Activated CD4-positive, alpha-beta memory T cell treated with anti-CD3 and anti-CD28 coated beads, Interleukin-2, amount 10 ng/mL, durations not matched to agents 7 days and 5 days (primary cell): ENCODE measurements around the gene KCTD17. TPM values are rescaled to one million over a fixed set of nuclear protein-coding genes. Genes with fewer than 3 reads are reported as not detected.
A peak's percentile ranks its signal among the peaks of the same experiment; 100 is the strongest.

ENCODE experiments used
- CTCF ChIA-PET: fragments of 350-600 bp; sonication (Branson Sonifier 250); formaldehyde crosslinking; loops from one replicate; lab custom pipeline; 2021; ENCODE audit warnings: antibody characterized with exemption, inconsistent platforms; lab: Charles Lee
- POLR2A ChIA-PET: fragments of 350-600 bp; sonication (Branson Sonifier 250); formaldehyde crosslinking; loops from one replicate; lab custom pipeline; 2021; ENCODE audit warnings: antibody characterized with exemption; lab: Charles Lee
- DNase-seq: peaks from one replicate; pipeline ENCODE4 v3.0.0-alpha.2; 2020
- H3K27ac Mint-ChIP-seq: one replicate; pipeline ENCODE4 v1.8.0; 2021; ENCODE audit warnings: mild to moderate bottlenecking, mixed read lengths
- H3K27me3 Mint-ChIP-seq: one replicate; pipeline ENCODE4 v1.8.0; 2021; ENCODE audit warnings: mixed read lengths
- H3K36me3 Mint-ChIP-seq: one replicate; pipeline ENCODE4 v1.8.0; 2021; ENCODE audit warnings: low read depth, mixed read lengths
- H3K4me1 Mint-ChIP-seq: one replicate; pipeline ENCODE4 v1.8.0; 2021; ENCODE audit warnings: mixed read lengths
- H3K4me3 Mint-ChIP-seq: one replicate; pipeline ENCODE4 v1.8.0; 2021; ENCODE audit warnings: mild to moderate bottlenecking, mixed read lengths
- H3K9me3 Mint-ChIP-seq: one replicate; pipeline ENCODE4 v1.8.0; 2021; ENCODE audit warnings: mixed read lengths
- total RNA-seq, 2 experiments: library from RNA; stranded (reverse); gene quantifications; one replicate each; pipeline ENCODE4 v1.2.3, GENCODE V29; 2021

KCTD17 gene
- total RNA-seq, 2 experiments from 2014 or later = 34.5 to 36.3 TPM

- peaks cover 31% of the 10 kb centered on the region for H3K4me1 Mint-ChIP-seq
- CTCF ChIA-PET = interaction anchor here (0.7 kb wide), 1 partner anchor 363 kb away, joined by 4 read pairs; no protein-coding TSS in a partner anchor
- H3K27me3 Mint-ChIP-seq = no peaks in the 10 kb centered on the region
- DNase-seq = no peak
- H3K9me3 Mint-ChIP-seq = no peaks in the 10 kb centered on the region
- no peak overlapping the region for H3K4me3 Mint-ChIP-seq
- POLR2A ChIA-PET = no interaction called here
- no peak overlapping the region for H3K27ac Mint-ChIP-seq
- H3K36me3 Mint-ChIP-seq = peaks cover 2% of the 10 kb centered on the region
Measured at GRCh38 chr22:37049224-37049623, 2.3 kb upstream of the KCTD17 start.

DNA sequence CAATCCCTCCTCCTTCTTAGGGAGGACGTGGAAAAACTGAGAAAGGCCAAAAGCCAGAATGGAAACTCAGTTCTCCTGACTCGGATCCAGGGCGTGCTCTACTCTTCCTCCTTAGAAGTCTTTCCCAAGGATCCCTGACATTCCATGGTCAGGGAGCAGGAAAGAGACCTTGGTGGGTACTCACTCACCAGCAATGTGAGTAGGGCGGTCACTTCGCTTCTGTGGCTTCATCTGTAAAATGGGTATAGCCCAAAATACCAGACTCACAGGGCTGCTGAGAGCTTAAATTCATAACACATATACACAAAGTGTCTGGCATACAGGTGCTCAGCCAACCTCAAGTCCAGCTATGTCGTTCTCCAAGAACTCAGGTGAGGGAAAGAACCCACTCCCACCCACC is 629 bp upstream of the KCTD17 start:
- peaks cover 23% of the 10 kb centered on the region for H3K4me1 Mint-ChIP-seq
- peak overlapping the region; percentile 74 for H3K4me3 Mint-ChIP-seq
- H3K27me3 Mint-ChIP-seq = no peaks in the 10 kb centered on the region
- peaks cover 12% of the 10 kb centered on the region for H3K36me3 Mint-ChIP-seq
- no peaks in the 10 kb centered on the region for H3K9me3 Mint-ChIP-seq
- H3K27ac Mint-ChIP-seq = no peak overlapping the region
- POLR2A ChIA-PET = interaction anchor here (0.6 to 1.8 kb wide), 8 partner anchors 10 to 522 kb away, joined by 3 to 8 read pairs (median 4); partner anchors contain the start of genes EIF3D, IFT27, IL2RB and RAC2
- CTCF ChIA-PET = interaction anchor here (0.6 to 2.4 kb wide), 8 partner anchors 8 to 188 kb away, joined by 3 to 9 read pairs (median 3); no protein-coding TSS in a partner anchor
- DNase-seq = no peak

DNA sequence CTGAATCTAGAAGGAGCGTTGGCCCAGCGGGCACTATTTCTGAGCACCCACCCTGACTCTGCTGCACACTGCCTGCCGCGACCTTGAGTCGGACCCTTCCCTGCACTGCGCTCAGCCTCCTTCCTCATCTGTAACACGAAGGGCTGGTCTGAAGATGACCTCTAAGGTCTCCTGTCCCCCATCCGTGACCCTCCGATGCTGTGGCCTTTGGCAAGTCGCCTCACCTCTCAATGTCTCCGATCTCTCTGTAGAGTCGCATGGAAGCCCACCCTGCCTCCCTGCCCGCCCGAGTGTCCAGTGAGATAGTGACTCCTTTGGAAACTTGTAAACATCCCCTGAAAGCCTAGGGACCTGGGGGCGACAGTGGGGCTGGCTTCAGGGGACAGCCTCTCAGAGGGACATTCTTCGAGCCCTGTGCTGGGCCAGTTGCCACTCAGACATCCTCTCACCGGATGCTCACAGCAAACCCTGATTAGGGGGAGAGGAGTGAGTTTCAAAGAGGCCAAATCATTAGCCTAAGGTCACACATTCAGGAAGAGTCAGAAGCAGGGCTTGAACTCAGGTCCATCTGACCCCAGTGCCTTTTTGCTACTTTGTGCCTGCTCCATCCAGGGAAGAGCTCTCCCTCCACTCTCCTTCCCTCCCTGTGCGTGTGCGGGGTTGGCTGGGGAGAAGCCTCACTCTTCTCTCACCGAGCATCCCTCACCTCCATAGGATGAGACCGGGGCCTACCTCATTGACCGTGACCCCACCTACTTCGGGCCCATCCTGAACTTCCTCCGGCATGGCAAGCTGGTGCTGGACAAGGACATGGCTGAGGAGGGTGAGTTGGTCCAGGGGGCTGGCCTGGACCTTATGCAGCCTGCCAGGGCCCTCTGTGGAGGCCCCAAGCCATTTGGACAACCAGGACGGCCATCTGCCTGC is 1.1 kb downstream of the KCTD17 start:
- ChIA-PET CTCF (interaction anchor here (1.0 to 2.4 kb wide), 3 partner anchors 27 to 32 kb away, joined by 3 to 9 read pairs (median 3); no protein-coding TSS in a partner anchor), POLR2A (interaction anchor here (0.9 to 1.8 kb wide), 7 partner anchors 9 to 276 kb away, joined by 3 to 9 read pairs (median 4); partner anchors contain the start of gene IFT27)
- H3K4me1 Mint-ChIP-seq = peaks cover 20% of the 10 kb centered on the region
- H3K27ac Mint-ChIP-seq = peak overlapping the region; percentile 44
- no peak for DNase-seq
- peak overlapping the region; percentile 74 for H3K4me3 Mint-ChIP-seq
- H3K9me3 Mint-ChIP-seq = no peaks in the 10 kb centered on the region
- no peaks in the 10 kb centered on the region for H3K27me3 Mint-ChIP-seq
- H3K36me3 Mint-ChIP-seq = peaks cover 16% of the 10 kb centered on the region

- H3K36me3 Mint-ChIP-seq = peaks cover 19% of the 10 kb centered on the region
- no peak for DNase-seq
- H3K9me3 Mint-ChIP-seq = no peaks in the 10 kb centered on the region
- ChIA-PET POLR2A (interaction anchor here (1.8 kb wide), 1 partner anchor 8 kb away, joined by 9 read pairs; no protein-coding TSS in a partner anchor), CTCF (interaction anchor here (1.7 kb wide), 1 partner anchor 33 kb away, joined by 3 read pairs; no protein-coding TSS in a partner anchor)
- H3K27ac Mint-ChIP-seq = peak overlapping the region; percentile 21
- H3K27me3 Mint-ChIP-seq = no peaks in the 10 kb centered on the region
- peak overlapping the region; percentile 74 for H3K4me3 Mint-ChIP-seq
- H3K4me1 Mint-ChIP-seq = peaks cover 20% of the 10 kb centered on the region
Measured at GRCh38 chr22:37053310-37054055, 1.9 kb downstream of the KCTD17 start.

DNA sequence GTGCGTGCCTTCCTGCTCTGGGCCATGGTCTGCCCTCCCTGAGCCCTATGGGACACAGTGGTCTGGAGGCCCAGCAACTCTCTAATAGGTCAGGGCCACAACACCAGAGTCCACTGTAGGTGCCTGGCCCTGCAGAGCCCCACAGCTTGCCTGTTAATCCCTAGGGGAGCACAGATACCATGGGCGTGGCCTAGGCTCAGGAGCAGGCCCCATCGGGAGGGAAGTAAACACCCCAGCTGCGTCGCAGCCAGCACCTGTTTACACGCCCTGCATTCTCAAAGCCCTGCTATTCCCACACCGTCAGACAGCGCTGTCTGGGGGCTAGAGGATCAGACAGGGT is 2.5 kb downstream of the KCTD17 start:
- CTCF ChIA-PET = interaction anchor here (1.4 to 1.7 kb wide), 2 partner anchors 32 to 34 kb away, joined by 3 read pairs; no protein-coding TSS in a partner anchor
- POLR2A ChIA-PET = interaction anchor here (1.1 kb wide), 1 partner anchor 12 kb away, joined by 4 read pairs; no protein-coding TSS in a partner anchor
- Mint-ChIP-seq H3K4me1 (peaks cover 20% of the 10 kb centered on the region), H3K4me3 (no peak overlapping the region), H3K27me3 (no peaks in the 10 kb centered on the region), H3K9me3 (no peaks in the 10 kb centered on the region), H3K36me3 (peaks cover 19% of the 10 kb centered on the region), H3K27ac (peak overlapping the region; percentile 21)
- DNase-seq = no peak

DNA sequence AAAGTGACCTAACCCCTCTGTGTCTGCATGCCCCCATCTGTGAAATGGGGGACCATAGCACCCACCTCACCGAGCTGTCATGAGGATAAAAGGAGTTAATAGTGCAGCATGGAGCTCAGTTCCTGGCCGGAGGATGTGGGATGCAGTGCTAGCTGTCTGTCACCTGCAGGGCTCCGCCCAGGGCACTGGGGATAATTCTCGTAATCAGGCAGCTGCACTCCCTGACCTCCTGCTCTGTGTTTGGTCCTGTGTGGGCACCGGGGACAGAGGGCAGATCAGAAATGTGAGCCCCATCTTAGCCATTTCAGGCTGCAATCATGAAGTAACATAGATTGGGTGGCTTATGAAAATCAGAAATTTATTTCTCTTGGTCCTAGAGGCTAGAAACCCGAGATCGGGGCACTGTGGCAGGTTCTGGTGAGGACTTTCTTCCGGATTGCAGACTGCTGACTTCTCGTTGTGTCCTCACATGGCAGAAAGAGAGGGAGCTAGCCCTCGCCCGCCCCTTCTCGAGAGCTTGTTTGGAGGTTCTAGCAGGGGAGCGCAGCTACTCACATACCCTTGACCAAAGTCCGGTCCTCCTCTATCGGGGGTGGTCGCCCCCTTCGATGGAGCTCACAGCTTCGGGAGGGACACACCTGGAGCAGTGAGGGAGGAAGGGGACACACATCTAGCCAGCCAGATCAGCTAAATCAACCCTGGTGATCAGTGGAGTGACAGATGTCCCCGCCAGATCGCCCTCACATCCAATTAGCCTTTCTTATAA is 3.2 kb downstream of the KCTD17 start:
- Mint-ChIP-seq H3K27me3 (no peaks in the 10 kb centered on the region), H3K4me3 (no peak overlapping the region), H3K36me3 (peaks cover 19% of the 10 kb centered on the region), H3K4me1 (peaks cover 24% of the 10 kb centered on the region), H3K9me3 (no peaks in the 10 kb centered on the region), H3K27ac (no peak overlapping the region)
- DNase-seq = no peak
- POLR2A ChIA-PET = interaction anchor here (1.0 to 1.1 kb wide), 2 partner anchors 11 to 94 kb away, joined by 4 read pairs; no protein-coding TSS in a partner anchor
- CTCF ChIA-PET = interaction anchor here (1.1 to 1.7 kb wide), 5 partner anchors 9 to 77 kb away, joined by 3 to 7 read pairs (median 3); no protein-coding TSS in a partner anchor

DNA sequence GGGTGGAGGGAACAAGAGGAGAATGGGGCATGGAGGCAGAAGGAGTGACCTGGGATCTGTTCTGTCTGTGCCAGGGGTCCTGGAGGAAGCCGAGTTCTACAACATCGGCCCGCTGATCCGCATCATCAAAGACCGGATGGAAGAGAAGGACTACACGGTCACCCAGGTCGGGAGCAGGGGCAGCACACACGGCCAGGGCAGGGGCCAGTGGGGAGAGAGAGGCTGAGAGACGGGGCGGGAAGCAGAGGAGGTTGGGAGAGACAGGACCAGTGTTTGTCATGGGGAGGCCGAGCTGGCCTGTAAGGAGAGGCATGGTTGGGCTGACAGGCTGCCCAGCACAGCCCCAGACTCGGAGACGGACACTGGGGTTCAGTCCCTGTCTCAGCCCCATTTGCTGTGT is 4.7 kb downstream of the KCTD17 start:
- Mint-ChIP-seq H3K36me3 (peaks cover 19% of the 10 kb centered on the region), H3K27me3 (no peaks in the 10 kb centered on the region)

GRCh38 chr22:37057226-37057625 is 5.7 kb downstream of the KCTD17 start:
- ChIA-PET POLR2A (no interaction called here), CTCF (no interaction called here)
- H3K4me3 Mint-ChIP-seq = no peak overlapping the region
- H3K9me3 Mint-ChIP-seq = no peaks in the 10 kb centered on the region
- peaks cover 19% of the 10 kb centered on the region for H3K36me3 Mint-ChIP-seq
- H3K27ac Mint-ChIP-seq = no peak overlapping the region
- peaks cover 42% of the 10 kb centered on the region for H3K4me1 Mint-ChIP-seq
- no peaks in the 10 kb centered on the region for H3K27me3 Mint-ChIP-seq
- no peak for DNase-seq

More for the DNA sequence above, 4.7 kb downstream of the KCTD17 start:
- ChIA-PET POLR2A (interaction anchor here (0.7 kb wide), 1 partner anchor 8 kb away, joined by 3 read pairs; no protein-coding TSS in a partner anchor), CTCF (interaction anchor here (1.2 to 1.6 kb wide), 2 partner anchors 24 to 143 kb away, joined by 3 to 4 read pairs; no protein-coding TSS in a partner anchor)
- no peak for DNase-seq
- H3K4me3 Mint-ChIP-seq = no peak overlapping the region
- no peak overlapping the region for H3K27ac Mint-ChIP-seq
- peaks cover 37% of the 10 kb centered on the region for H3K4me1 Mint-ChIP-seq
- no peaks in the 10 kb centered on the region for H3K9me3 Mint-ChIP-seq

- Mint-ChIP-seq H3K27me3 (no peaks in the 10 kb centered on the region), H3K27ac (no peak overlapping the region), H3K4me1 (peaks cover 39% of the 10 kb centered on the region), H3K9me3 (no peaks in the 10 kb centered on the region), H3K36me3 (peaks cover 19% of the 10 kb centered on the region), H3K4me3 (no peak overlapping the region)
- ChIA-PET POLR2A (no interaction called here), CTCF (no interaction called here)
- DNase-seq = no peak
Measured at GRCh38 chr22:37057796-37058510, 6.4 kb downstream of the KCTD17 start.

DNA sequence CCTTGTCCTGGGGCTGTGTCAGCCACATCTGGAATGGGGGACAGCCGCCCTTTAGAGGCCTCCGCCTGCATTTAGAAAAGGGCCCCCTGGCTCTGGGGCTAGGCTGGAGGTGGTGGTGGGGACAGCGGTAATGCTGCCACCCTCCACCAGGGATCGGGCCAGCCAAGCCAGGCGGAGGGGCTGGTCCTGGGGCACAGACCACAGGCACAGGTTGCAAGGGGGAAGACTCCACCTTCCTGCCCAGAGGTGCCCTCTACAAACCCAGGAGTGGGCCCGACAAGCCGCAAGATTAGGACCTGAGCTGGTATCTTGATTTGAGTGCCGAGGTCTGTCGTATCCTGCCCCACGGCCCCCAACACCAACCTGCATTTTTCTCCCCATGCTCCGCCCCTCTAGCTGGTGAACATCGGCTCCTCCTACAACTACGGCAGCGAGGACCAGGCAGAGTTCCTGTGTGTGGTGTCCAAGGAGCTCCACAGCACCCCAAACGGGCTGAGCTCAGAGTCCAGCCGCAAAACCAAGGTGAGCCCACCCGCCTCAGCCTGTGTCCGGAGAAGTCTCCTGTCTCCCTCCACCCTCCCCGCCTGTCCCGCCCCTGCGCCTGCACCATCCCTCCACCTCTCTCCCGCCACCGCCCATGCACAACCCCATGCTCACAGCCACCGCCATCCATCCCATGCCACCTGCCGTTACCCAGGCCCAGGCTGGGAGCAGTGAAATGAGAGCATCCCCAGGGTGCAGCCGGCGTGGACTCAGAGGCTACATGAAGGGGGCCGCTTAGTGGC is 7.6 kb downstream of the KCTD17 start:
- POLR2A ChIA-PET = no interaction called here

More for the DNA sequence above, 7.6 kb downstream of the KCTD17 start:
- H3K36me3 Mint-ChIP-seq = peaks cover 18% of the 10 kb centered on the region
- no peaks in the 10 kb centered on the region for H3K9me3 Mint-ChIP-seq
- H3K4me3 Mint-ChIP-seq = no peak overlapping the region
- no peaks in the 10 kb centered on the region for H3K27me3 Mint-ChIP-seq
- no peak overlapping the region for H3K27ac Mint-ChIP-seq
- H3K4me1 Mint-ChIP-seq = peaks cover 33% of the 10 kb centered on the region
- CTCF ChIA-PET = no interaction called here
- DNase-seq = no peak
